ENCODE data around the gene KIAA1217.

The KIAA1217 gene

GRCh38 chr10:24393201-24393600 is 184.3 kb downstream of the KIAA1217 start (continued):
- no peak for TF ChIP-seq IKZF3 (tag by site-specific recombination; IDR thresholded peaks at IDR 0.05)
- TF ChIP-seq ZNF138 (tag by site-specific recombination; IDR thresholded peaks at IDR 0.05; ENCODE audit: borderline replicate concordance), result no peak

GRCh38 chr10:24394461-24395190 is 185.7 kb downstream of the KIAA1217 start:
- TF ChIP-seq ZBTB44 (tag by site-specific recombination; IDR thresholded peaks at IDR 0.05) (no peak), ZNF473 (tag by site-specific recombination; IDR thresholded peaks at IDR 0.05) (no peak), ZNF214 (tag by site-specific recombination; IDR thresholded peaks at IDR 0.05; ENCODE audit: borderline replicate concordance) (no peak), ZNF768 (tag by site-specific recombination; IDR thresholded peaks at IDR 0.05) (no peak), FEZF1 (tag by site-specific recombination; IDR thresholded peaks at IDR 0.05) (no peak), ZNF558 (tag by site-specific recombination; IDR thresholded peaks at IDR 0.05) (no peak), ZNF23 (tag by site-specific recombination; IDR thresholded peaks at IDR 0.05; ENCODE audit: borderline replicate concordance) (no peak), MEIS1 (CRISPR knock-in tag; IDR thresholded peaks at IDR 0.05; ENCODE audit: borderline replicate concordance) (no peak), ZNF707 (tag by site-specific recombination; IDR thresholded peaks at IDR 0.05) (no peak), SP3 (tag by site-specific recombination; IDR thresholded peaks at IDR 0.05) (no peak), ZNF416 (tag by site-specific recombination; IDR thresholded peaks at IDR 0.05) (no peak), RBAK (tag by site-specific recombination; IDR thresholded peaks at IDR 0.05) (no peak), ZNF311 (tag by site-specific recombination; IDR thresholded peaks at IDR 0.05; ENCODE audit: borderline replicate concordance) (no peak)
- CTCF ChIA-PET, result interaction anchor here (0.9 kb wide), 1 partner anchor 23 kb away, joined by 3 read pairs; no protein-coding TSS in a partner anchor
- POLR2A ChIA-PET, result no interaction called here
- Histone ChIP-seq H3K4me3 (ENCODE audit: low read depth, low read length) (no peak overlapping the region), H3K36me3 (ENCODE audit: control insufficient read depth in 2 of 2, insufficient read depth in 1 of 2, low read length in 2 of 2) (no peaks in the 10 kb centered on the region), H3K9me3 (ENCODE audit: control insufficient read depth, insufficient read depth, low read depth, low read length) (no peaks in the 10 kb centered on the region), H3K27ac (ENCODE audit: extremely low read depth, low read depth, low read length) (no peak overlapping the region), H3K4me1 (ENCODE audit: control insufficient read depth, insufficient read depth, low read length) (no peaks in the 10 kb centered on the region)

GRCh38 chr10:24396396-24396795 is 187.5 kb downstream of the KIAA1217 start:
- Histone ChIP-seq H3K27ac (ENCODE audit: extremely low read depth, low read depth, low read length) (no peak overlapping the region), H3K9me3 (ENCODE audit: control insufficient read depth, insufficient read depth, low read depth, low read length) (no peaks in the 10 kb centered on the region), H3K4me3 (ENCODE audit: low read depth, low read length) (no peak overlapping the region), H3K36me3 (ENCODE audit: control insufficient read depth in 2 of 2, insufficient read depth in 1 of 2, low read length in 2 of 2) (no peaks in the 10 kb centered on the region), H3K4me1 (ENCODE audit: control insufficient read depth, insufficient read depth, low read length) (no peaks in the 10 kb centered on the region)
- POLR2A ChIA-PET, result no interaction called here
- CTCF ChIA-PET, result interaction anchor here (0.6 kb wide), 1 partner anchor 122 kb away, joined by 3 read pairs; no protein-coding TSS in a partner anchor
- TF ChIP-seq ZNF26 (tag by site-specific recombination; IDR thresholded peaks at IDR 0.05) (no peak), ZSCAN16 (tag by site-specific recombination; IDR thresholded peaks at IDR 0.05) (no peak), KLF9 (tag by site-specific recombination; IDR thresholded peaks at IDR 0.05; ENCODE audit: low read depth) (no peak), MZF1 (tag by site-specific recombination; IDR thresholded peaks at IDR 0.05; ENCODE audit: borderline replicate concordance) (no peak), GLIS2 (tag by site-specific recombination; IDR thresholded peaks at IDR 0.05) (no peak), WT1 (tag by site-specific recombination; IDR thresholded peaks at IDR 0.05) (no peak), ZSCAN30 (tag by site-specific recombination; IDR thresholded peaks at IDR 0.05) (no peak), CTCF (tag by site-specific recombination; IDR thresholded peaks at IDR 0.05) (no peak), ZNF629 (tag by site-specific recombination; IDR thresholded peaks at IDR 0.05) (no peak), ZBTB11 (tag by site-specific recombination; conservative IDR thresholded peaks at IDR 0.05; ENCODE audit: low read depth) (no peak)
